OCI-LY3 (cell line): ENCODE results near the gene CLPTM1.

ENCODE experiments used
- CTCF ChIP-seq: fragments of 200-600, 300-600 bp; sonication (generic); IDR thresholded peaks from 2 replicates; pipeline ENCODE4 v1.5.1; 2014; ENCODE audit warnings: antibody characterized with exemption, low read length, low read depth
- EZH2phosphoT487 ChIP-seq: fragments of 200-600 bp; shearing (Covaris generic); IDR thresholded peaks from 2 replicates; pipeline ENCODE4 v1.6.1; 2018; ENCODE audit warnings: antibody characterized with exemption, mixed run types, low read depth

- TF ChIP-seq CTCF, result no peak
- no peak for TF ChIP-seq EZH2phosphoT487
These were observed 31.2 kb downstream of the CLPTM1 start for GRCh38 chr19:44986389-44986788.
